HepG2 (cell line): ENCODE measurements around the gene SGCB. TPM values are rescaled to one million over a fixed set of nuclear protein-coding genes. Genes with fewer than 3 reads are reported as not detected.

Experiments used
- GATAD1 ChIP-seq: IDR thresholded peaks from 2 replicates; pipeline ENCODE4 v1.6.1; 2016; ENCODE audit warnings: missing genetic modification reagents, missing compliant biosample characterization
- HNF4G ChIP-seq, 2 experiments: sonication (generic) in 1 of 2; formaldehyde crosslinking in 1 of 2; IDR thresholded peaks; 2 replicates each; pipeline versions ENCODE4 v1.4.0 to v1.6.1; 2011 to 2020; ENCODE audit warnings: borderline replicate concordance in 2 of 2, low read depth in 2 of 2, mild to moderate bottlenecking in 2 of 2, low read length in 1 of 2, missing genetic modification reagents in 1 of 2, moderate library complexity in 1 of 2
- NONO ChIP-seq, 2 experiments: fragments of 450-650 bp in 1 of 2; sonication (generic) in 1 of 2; formaldehyde crosslinking in 1 of 2; IDR thresholded peaks in 1 of 2; conservative IDR thresholded peaks in 1 of 2; 2 replicates each; pipeline versions ENCODE4 v1.6.1 to v1.8.0; 2017 to 2022; ENCODE audit warnings: mild to moderate bottlenecking in 1 of 2, missing genetic modification reagents in 1 of 2, moderate library complexity in 1 of 2
- RELA ChIP-seq: sonication (generic); formaldehyde crosslinking; IDR thresholded peaks from 2 replicates; pipeline ENCODE4 v1.4.0; 2020; ENCODE audit warnings: missing genetic modification reagents
- SRY ChIP-seq: sonication (generic); formaldehyde crosslinking; IDR thresholded peaks from 2 replicates; pipeline ENCODE4 v1.8.0; 2022; ENCODE audit warnings: mild to moderate bottlenecking, missing genetic modification reagents
- TBX2 ChIP-seq: sonication (generic); formaldehyde crosslinking; IDR thresholded peaks from 2 replicates; pipeline ENCODE4 v1.5.0; 2020; ENCODE audit warnings: missing genetic modification reagents, mild to moderate bottlenecking, borderline replicate concordance
- ZNF343 ChIP-seq: sonication (generic); formaldehyde crosslinking; IDR thresholded peaks from 2 replicates; pipeline ENCODE4 v1.4.0; 2020; ENCODE audit warnings: mild to moderate bottlenecking, missing genetic modification reagents
- ZNF484 ChIP-seq: sonication (generic); formaldehyde crosslinking; IDR thresholded peaks from 2 replicates; pipeline ENCODE4 v1.5.1; 2020; ENCODE audit warnings: mild to moderate bottlenecking, low read depth, missing genetic modification reagents, borderline replicate concordance
- ZNF614 ChIP-seq: IDR thresholded peaks from 2 replicates; pipeline ENCODE4 v1.6.1; 2018; ENCODE audit warnings: missing biosample characterization, missing genetic modification reagents, inconsistent platforms, borderline replicate concordance
- ZNF709 ChIP-seq: sonication (generic); formaldehyde crosslinking; IDR thresholded peaks from 2 replicates; pipeline ENCODE4 v1.5.0; 2020; ENCODE audit warnings: mild to moderate bottlenecking, missing genetic modification reagents
- ZNF746 ChIP-seq: sonication (generic); formaldehyde crosslinking; IDR thresholded peaks from 2 replicates; pipeline ENCODE4 v1.8.0; 2022; ENCODE audit warnings: mild to moderate bottlenecking, missing genetic modification reagents
- polyA plus RNA-seq, 8 experiments: library from polyadenylated mRNA; depleted of rRNA in 3 of 8; stranded (reverse) in 7 of 8; unstranded in 1 of 8; fragments of >200 nt; fragmentation: Illumina TruSeq in 4 of 8; extraction: Trizol in 4 of 8; gene quantifications; 2 replicates each; pipeline versions ENCODE4 v1.2.1 to v1.2.3, GENCODE V29; 2011 to 2016; ENCODE audit warnings: low read depth in 4 of 8, missing spikeins in 1 of 8, mixed read lengths in 1 of 8; ENCODE audit not compliant: insufficient read depth in 1 of 8
- total RNA-seq, 5 experiments: library from RNA; depleted of rRNA; stranded (reverse); fragments of >200 nt; fragmentation: Illumina TruSeq; extraction: Trizol; gene quantifications; 2 replicates each; pipeline ENCODE4 v1.2.3, GENCODE V29; 2016; ENCODE audit warnings: low read depth in 1 of 5
- TF ChIP-seq, protein P1 (sequence below), 2 experiments: fragments of 450-650 bp in 1 of 2; sonication (generic) in 1 of 2; formaldehyde crosslinking in 1 of 2; IDR thresholded peaks; 2 replicates each; pipeline versions ENCODE4 v1.6.1 to v1.8.0; 2016 to 2022; ENCODE audit warnings: antibody characterized with exemption in 1 of 2, mild to moderate bottlenecking in 1 of 2, missing genetic modification reagents in 1 of 2
- TF ChIP-seq, protein P2 (sequence below): sonication (generic); formaldehyde crosslinking; IDR thresholded peaks from 2 replicates; pipeline ENCODE4 v1.4.0; 2020; ENCODE audit warnings: missing genetic modification reagents, borderline replicate concordance
- TF ChIP-seq, protein P3 (sequence below): sonication (generic); formaldehyde crosslinking; IDR thresholded peaks from 2 replicates; pipeline ENCODE4 v1.4.0; 2020; ENCODE audit warnings: low read depth, mild to moderate bottlenecking, missing genetic modification reagents

The SGCB gene
- total and polyA plus RNA-seq, 2 of the 13 experiments (the other 11 are each of a cell fraction or from before 2014, with no cell fraction given): 2.2 to 4.8 TPM

DNA sequence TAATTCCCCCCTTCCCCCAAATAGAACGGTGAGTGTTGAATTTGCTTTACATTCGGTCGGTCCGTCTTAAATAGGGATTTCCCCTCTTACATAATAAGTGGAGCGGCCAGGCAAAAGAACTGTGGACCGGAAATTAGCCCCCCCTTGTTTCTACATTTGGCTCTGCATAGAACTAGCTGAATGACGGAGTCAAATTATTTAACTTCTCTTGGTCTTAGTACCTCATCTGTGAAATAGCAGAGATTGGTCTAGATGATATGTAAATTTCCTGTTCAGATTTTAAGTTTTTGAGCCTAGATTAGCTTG lies 14.3 kb upstream of the SGCB start (continued):
- TF ChIP-seq, protein P1, sequence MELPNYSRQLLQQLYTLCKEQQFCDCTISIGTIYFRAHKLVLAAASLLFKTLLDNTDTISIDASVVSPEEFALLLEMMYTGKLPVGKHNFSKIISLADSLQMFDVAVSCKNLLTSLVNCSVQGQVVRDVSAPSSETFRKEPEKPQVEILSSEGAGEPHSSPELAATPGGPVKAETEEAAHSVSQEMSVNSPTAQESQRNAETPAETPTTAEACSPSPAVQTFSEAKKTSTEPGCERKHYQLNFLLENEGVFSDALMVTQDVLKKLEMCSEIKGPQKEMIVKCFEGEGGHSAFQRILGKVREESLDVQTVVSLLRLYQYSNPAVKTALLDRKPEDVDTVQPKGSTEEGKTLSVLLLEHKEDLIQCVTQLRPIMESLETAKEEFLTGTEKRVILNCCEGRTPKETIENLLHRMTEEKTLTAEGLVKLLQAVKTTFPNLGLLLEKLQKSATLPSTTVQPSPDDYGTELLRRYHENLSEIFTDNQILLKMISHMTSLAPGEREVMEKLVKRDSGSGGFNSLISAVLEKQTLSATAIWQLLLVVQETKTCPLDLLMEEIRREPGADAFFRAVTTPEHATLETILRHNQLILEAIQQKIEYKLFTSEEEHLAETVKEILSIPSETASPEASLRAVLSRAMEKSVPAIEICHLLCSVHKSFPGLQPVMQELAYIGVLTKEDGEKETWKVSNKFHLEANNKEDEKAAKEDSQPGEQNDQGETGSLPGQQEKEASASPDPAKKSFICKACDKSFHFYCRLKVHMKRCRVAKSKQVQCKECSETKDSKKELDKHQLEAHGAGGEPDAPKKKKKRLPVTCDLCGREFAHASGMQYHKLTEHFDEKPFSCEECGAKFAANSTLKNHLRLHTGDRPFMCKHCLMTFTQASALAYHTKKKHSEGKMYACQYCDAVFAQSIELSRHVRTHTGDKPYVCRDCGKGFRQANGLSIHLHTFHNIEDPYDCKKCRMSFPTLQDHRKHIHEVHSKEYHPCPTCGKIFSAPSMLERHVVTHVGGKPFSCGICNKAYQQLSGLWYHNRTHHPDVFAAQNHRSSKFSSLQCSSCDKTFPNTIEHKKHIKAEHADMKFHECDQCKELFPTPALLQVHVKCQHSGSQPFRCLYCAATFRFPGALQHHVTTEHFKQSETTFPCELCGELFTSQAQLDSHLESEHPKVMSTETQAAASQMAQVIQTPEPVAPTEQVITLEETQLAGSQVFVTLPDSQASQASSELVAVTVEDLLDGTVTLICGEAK (IDR thresholded peaks at IDR 0.05): no peak
- TF ChIP-seq, protein P1 (CRISPR knock-in tag; IDR thresholded peaks at IDR 0.05): no peak
- TF ChIP-seq ZNF484 (CRISPR knock-in tag): no peak
- TF ChIP-seq SRY: no peak
- no peak for TF ChIP-seq ZNF709 (CRISPR knock-in tag)
- TF ChIP-seq, protein P2, sequence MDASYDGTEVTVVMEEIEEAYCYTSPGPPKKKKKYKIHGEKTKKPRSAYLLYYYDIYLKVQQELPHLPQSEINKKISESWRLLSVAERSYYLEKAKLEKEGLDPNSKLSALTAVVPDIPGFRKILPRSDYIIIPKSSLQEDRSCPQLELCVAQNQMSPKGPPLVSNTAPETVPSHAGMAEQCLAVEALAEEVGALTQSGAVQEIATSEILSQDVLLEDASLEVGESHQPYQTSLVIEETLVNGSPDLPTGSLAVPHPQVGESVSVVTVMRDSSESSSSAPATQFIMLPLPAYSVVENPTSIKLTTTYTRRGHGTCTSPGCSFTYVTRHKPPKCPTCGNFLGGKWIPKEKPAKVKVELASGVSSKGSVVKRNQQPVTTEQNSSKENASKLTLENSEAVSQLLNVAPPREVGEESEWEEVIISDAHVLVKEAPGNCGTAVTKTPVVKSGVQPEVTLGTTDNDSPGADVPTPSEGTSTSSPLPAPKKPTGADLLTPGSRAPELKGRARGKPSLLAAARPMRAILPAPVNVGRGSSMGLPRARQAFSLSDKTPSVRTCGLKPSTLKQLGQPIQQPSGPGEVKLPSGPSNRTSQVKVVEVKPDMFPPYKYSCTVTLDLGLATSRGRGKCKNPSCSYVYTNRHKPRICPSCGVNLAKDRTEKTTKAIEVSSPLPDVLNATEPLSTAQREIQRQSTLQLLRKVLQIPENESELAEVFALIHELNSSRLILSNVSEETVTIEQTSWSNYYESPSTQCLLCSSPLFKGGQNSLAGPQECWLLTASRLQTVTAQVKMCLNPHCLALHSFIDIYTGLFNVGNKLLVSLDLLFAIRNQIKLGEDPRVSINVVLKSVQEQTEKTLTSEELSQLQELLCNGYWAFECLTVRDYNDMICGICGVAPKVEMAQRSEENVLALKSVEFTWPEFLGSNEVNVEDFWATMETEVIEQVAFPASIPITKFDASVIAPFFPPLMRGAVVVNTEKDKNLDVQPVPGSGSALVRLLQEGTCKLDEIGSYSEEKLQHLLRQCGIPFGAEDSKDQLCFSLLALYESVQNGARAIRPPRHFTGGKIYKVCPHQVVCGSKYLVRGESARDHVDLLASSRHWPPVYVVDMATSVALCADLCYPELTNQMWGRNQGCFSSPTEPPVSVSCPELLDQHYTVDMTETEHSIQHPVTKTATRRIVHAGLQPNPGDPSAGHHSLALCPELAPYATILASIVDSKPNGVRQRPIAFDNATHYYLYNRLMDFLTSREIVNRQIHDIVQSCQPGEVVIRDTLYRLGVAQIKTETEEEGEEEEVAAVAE: no peak
- no peak for TF ChIP-seq NONO (IDR thresholded peaks at IDR 0.05)
- 0 out of 2 replicates have a peak, but pooled peaks have one; percentile 8 for TF ChIP-seq NONO (CRISPR knock-in tag; conservative IDR thresholded peaks at IDR 0.05)
- TF ChIP-seq ZNF343 (CRISPR knock-in tag): no peak
- TF ChIP-seq RELA (CRISPR knock-in tag): 0 out of 2 replicates have a peak, but pooled peaks have one; percentile 66
- TF ChIP-seq TBX2 (CRISPR knock-in tag): no peak
- no peak for TF ChIP-seq ZNF614
- TF ChIP-seq, protein P3, sequence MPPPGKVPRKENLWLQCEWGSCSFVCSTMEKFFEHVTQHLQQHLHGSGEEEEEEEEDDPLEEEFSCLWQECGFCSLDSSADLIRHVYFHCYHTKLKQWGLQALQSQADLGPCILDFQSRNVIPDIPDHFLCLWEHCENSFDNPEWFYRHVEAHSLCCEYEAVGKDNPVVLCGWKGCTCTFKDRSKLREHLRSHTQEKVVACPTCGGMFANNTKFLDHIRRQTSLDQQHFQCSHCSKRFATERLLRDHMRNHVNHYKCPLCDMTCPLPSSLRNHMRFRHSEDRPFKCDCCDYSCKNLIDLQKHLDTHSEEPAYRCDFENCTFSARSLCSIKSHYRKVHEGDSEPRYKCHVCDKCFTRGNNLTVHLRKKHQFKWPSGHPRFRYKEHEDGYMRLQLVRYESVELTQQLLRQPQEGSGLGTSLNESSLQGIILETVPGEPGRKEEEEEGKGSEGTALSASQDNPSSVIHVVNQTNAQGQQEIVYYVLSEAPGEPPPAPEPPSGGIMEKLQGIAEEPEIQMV (CRISPR knock-in tag): no peak
- TF ChIP-seq HNF4G (IDR thresholded peaks at IDR 0.05; ENCODE audit: borderline replicate concordance, low read depth, low read length): 0 out of 2 replicates have a peak, but pooled peaks have one; percentile 36
- TF ChIP-seq HNF4G (CRISPR knock-in tag; IDR thresholded peaks at IDR 0.05; ENCODE audit: borderline replicate concordance, low read depth): peak; percentile 46; the same call in 1 of the 2 replicates
- TF ChIP-seq GATAD1 (CRISPR knock-in tag): no peak
- TF ChIP-seq ZNF746: peak; percentile 82; the same call in 1 of the 2 replicates
